ENCODE measurements around the gene TMEM255B. TPM values are rescaled to one million over a fixed set of nuclear protein-coding genes. Genes with fewer than 3 reads are reported as not detected.

TMEM255B gene
- total RNA-seq, 2 donors from 2014 or later: 3.0 to 4.2 TPM

Other genes starting within 250 kb of the TMEM255B start
- 100 to 1,000 TPM in 1 of 2 donors, 10 to 100 TPM in 1; 60.3 to 112 TPM for gene TFDP1, start 174.5 kb upstream of the TMEM255B start, total RNA-seq
- not detected for gene ATP4B, start 101.0 kb upstream of the TMEM255B start, total RNA-seq
- gene GRK1, start 92.0 kb upstream of the TMEM255B start, total RNA-seq: under 1 TPM in 1 of 2 donors, not detected in 1; 0.10 TPM
- 100 to 1,000 TPM; 118 to 121 TPM for gene GAS6, start 104.8 kb downstream of the TMEM255B start, total RNA-seq
- under 1 TPM; 0.24 to 0.44 TPM for gene C13orf46, start 214.8 kb downstream of the TMEM255B start, total RNA-seq